ENCODE measurements around the gene IGFL2. TPM values are rescaled to one million over a fixed set of nuclear protein-coding genes. Genes with fewer than 3 reads are reported as not detected.

IGFL2 gene
- total and polyA plus RNA-seq, 2 donors from 2014 or later = not detected

- H3K36me3 ChIP-seq (ENCODE audit: control insufficient read depth in 2 of 3, insufficient read depth in 3 of 3, low read length in 3 of 3) = no peaks in the 10 kb centered on the region
- no peak for TF ChIP-seq CTCF (IDR thresholded peaks at IDR 0.05; ENCODE audit: borderline replicate concordance, extremely low read depth, insufficient read depth)
- no peaks in the 10 kb centered on the region for H3K27me3 ChIP-seq (ENCODE audit: control insufficient read depth, insufficient read depth, low read length)
- intact Hi-C loops (cut with DNase I) = no loop called here
- no peak overlapping the region for H3K4me3 ChIP-seq (ENCODE audit: low read length in 3 of 3)
- peaks cover 0 to 4% (median 0%) of the 10 kb centered on the region in 3 donors for H3K9me3 ChIP-seq (ENCODE audit: control insufficient read depth in 2 of 3, insufficient read depth in 1 of 3, low read length in 3 of 3)
- H3K4me1 ChIP-seq (ENCODE audit: control insufficient read depth in 2 of 3, insufficient read depth in 2 of 3, low read depth in 1 of 3, low read length in 3 of 3) = no peaks in the 10 kb centered on the region
- no peak overlapping the region for H3K27ac ChIP-seq (ENCODE audit: low read depth in 2 of 2, low read length in 2 of 2)
- H3K9ac ChIP-seq (ENCODE audit: low read length in 3 of 3) = no peak overlapping the region
- no peak for DNase-seq
- no peak for FAIRE-seq
Observed at GRCh38 chr19:46162731-46163130, 14.7 kb downstream of the IGFL2 start.

- intact Hi-C loops (cut with DNase I) = no loop called here
- H3K36me3 ChIP-seq (ENCODE audit: control insufficient read depth in 2 of 3, insufficient read depth in 3 of 3, low read length in 3 of 3) = no peaks in the 10 kb centered on the region
- DNase-seq (no peak), FAIRE-seq (no peak)
- H3K9ac ChIP-seq (ENCODE audit: low read length in 3 of 3) = no peak overlapping the region
- no peak for TF ChIP-seq CTCF (IDR thresholded peaks at IDR 0.05; ENCODE audit: borderline replicate concordance, extremely low read depth, insufficient read depth)
- H3K27ac ChIP-seq (ENCODE audit: low read depth in 2 of 2, low read length in 2 of 2) = no peak overlapping the region
- H3K4me1 ChIP-seq (ENCODE audit: control insufficient read depth in 2 of 3, insufficient read depth in 2 of 3, low read depth in 1 of 3, low read length in 3 of 3) = no peaks in the 10 kb centered on the region
- H3K27me3 ChIP-seq (ENCODE audit: control insufficient read depth, insufficient read depth, low read length) = no peaks in the 10 kb centered on the region
- H3K9me3 ChIP-seq (ENCODE audit: control insufficient read depth in 2 of 3, insufficient read depth in 1 of 3, low read length in 3 of 3) = no peaks in the 10 kb centered on the region
- no peak overlapping the region for H3K4me3 ChIP-seq (ENCODE audit: low read length in 3 of 3)
Observed at GRCh38 chr19:46173886-46174480, 25.9 kb downstream of the IGFL2 start.

DNA sequence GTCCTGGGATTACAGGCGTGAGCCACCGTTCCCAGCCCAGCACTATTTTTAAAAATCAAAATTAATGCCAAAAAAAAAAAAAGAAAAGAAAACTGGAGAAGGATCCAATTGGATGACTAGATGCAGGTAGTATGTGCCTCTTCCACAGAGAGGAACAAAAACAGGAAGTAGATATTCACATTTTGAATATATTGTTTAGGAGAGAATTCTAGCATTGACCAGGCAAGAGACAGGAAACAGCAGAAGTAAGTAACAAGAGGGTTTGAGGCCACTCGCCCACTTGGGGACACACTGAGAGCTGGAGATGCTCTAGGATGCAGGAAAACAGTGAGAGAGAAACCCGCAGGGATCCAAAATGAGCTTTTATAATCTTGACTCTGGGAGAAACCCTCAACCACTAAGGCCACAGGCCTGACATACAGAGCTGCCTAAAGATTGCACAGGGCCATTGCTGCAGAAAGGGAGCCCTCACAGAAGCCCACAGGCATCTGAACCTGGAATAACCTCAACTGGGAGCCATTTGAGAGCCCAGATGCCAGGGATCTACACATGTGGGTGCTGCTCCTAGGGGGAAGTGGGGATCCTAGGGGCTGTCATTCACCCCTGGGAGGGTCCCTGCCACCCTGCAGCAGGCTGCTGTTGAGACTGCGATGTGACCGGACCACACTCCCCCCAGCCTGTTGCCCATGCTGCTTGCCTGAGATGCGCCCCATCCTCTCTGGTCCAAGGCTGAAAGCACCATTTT is 28.2 kb downstream of the IGFL2 start:
- Histone ChIP-seq H3K4me3 (ENCODE audit: low read length in 3 of 3) (no peak overlapping the region), H3K9me3 (ENCODE audit: control insufficient read depth in 2 of 3, insufficient read depth in 1 of 3, low read length in 3 of 3) (no peaks in the 10 kb centered on the region), H3K27ac (ENCODE audit: low read depth in 2 of 2, low read length in 2 of 2) (no peak overlapping the region), H3K4me1 (ENCODE audit: control insufficient read depth in 2 of 3, insufficient read depth in 2 of 3, low read depth in 1 of 3, low read length in 3 of 3) (no peaks in the 10 kb centered on the region), H3K36me3 (ENCODE audit: control insufficient read depth in 2 of 3, insufficient read depth in 3 of 3, low read length in 3 of 3) (no peaks in the 10 kb centered on the region), H3K9ac (ENCODE audit: low read length in 3 of 3) (no peak overlapping the region), H3K27me3 (ENCODE audit: control insufficient read depth, insufficient read depth, low read length) (no peaks in the 10 kb centered on the region)
- DNase-seq (no peak), FAIRE-seq (no peak)
- TF ChIP-seq CTCF (IDR thresholded peaks at IDR 0.05; ENCODE audit: borderline replicate concordance, extremely low read depth, insufficient read depth) = no peak
- intact Hi-C loops (cut with DNase I) = no loop called here

Measured in kidney (tissue), 14 donors.